ENCODE measurements around the gene ELFN2. TPM values are rescaled to one million over a fixed set of nuclear protein-coding genes. Genes with fewer than 3 reads are reported as not detected.

The ELFN2 gene
- total RNA-seq, 1 donor from 2014 or later: 4.6 TPM

- H3K4me3 ChIP-seq (ENCODE audit: low read depth, low read length): no peak overlapping the region
- no peak for DNase-seq (ENCODE audit: low read depth)
- TF ChIP-seq, protein P1, sequence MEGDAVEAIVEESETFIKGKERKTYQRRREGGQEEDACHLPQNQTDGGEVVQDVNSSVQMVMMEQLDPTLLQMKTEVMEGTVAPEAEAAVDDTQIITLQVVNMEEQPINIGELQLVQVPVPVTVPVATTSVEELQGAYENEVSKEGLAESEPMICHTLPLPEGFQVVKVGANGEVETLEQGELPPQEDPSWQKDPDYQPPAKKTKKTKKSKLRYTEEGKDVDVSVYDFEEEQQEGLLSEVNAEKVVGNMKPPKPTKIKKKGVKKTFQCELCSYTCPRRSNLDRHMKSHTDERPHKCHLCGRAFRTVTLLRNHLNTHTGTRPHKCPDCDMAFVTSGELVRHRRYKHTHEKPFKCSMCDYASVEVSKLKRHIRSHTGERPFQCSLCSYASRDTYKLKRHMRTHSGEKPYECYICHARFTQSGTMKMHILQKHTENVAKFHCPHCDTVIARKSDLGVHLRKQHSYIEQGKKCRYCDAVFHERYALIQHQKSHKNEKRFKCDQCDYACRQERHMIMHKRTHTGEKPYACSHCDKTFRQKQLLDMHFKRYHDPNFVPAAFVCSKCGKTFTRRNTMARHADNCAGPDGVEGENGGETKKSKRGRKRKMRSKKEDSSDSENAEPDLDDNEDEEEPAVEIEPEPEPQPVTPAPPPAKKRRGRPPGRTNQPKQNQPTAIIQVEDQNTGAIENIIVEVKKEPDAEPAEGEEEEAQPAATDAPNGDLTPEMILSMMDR (conservative IDR thresholded peaks at IDR 0.05; ENCODE audit: low read depth, low read length): no peak
These were observed 49.4 kb downstream of the ELFN2 start for GRCh38 chr22:37377927-37378326.

GRCh38 chr22:37377138-37377537 lies 50.1 kb downstream of the ELFN2 start:
- DNase-seq (ENCODE audit: low read depth): no peak
- TF ChIP-seq, protein P1 (conservative IDR thresholded peaks at IDR 0.05; ENCODE audit: low read depth, low read length): no peak
- no peak overlapping the region for H3K4me3 ChIP-seq (ENCODE audit: low read depth, low read length)

GRCh38 chr22:37376643-37377042 lies 50.6 kb downstream of the ELFN2 start:
- DNase-seq (ENCODE audit: low read depth): no peak
- H3K4me3 ChIP-seq (ENCODE audit: low read depth, low read length): no peak overlapping the region
- TF ChIP-seq, protein P1 (conservative IDR thresholded peaks at IDR 0.05; ENCODE audit: low read depth, low read length): no peak

GRCh38 chr22:37375801-37376200 lies 51.5 kb downstream of the ELFN2 start:
- DNase-seq (ENCODE audit: low read depth): no peak
- H3K4me3 ChIP-seq (ENCODE audit: low read depth, low read length): no peak overlapping the region
- TF ChIP-seq, protein P1 (conservative IDR thresholded peaks at IDR 0.05; ENCODE audit: low read depth, low read length): no peak

GRCh38 chr22:37374571-37374970 lies 52.7 kb downstream of the ELFN2 start:
- no peak overlapping the region for H3K4me3 ChIP-seq (ENCODE audit: low read depth, low read length)
- no peak for DNase-seq (ENCODE audit: low read depth)
- TF ChIP-seq, protein P1 (conservative IDR thresholded peaks at IDR 0.05; ENCODE audit: low read depth, low read length): no peak

DNA sequence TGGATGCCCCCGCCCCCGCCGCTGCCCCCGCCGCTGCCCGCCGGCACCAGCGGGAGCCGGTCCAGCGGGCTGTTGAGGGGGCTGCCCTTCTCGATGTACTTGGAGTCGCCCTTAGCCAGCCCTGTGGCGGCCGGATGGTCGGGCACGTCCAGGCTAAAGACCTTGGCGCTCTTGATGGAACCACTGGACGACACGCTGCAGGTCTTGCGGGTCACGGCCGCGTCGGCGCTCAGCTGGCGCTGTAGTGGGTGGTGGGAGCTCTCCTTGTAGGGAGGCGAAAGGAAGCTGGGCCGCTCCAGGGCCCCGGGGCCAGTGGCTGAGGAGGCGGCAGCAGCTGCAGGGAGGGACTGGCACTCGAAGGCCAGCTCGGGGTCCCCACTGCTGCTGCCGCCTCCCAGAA lies 53.8 kb downstream of the ELFN2 start:
- no peak for DNase-seq (ENCODE audit: low read depth)
- no peak overlapping the region for H3K4me3 ChIP-seq (ENCODE audit: low read depth, low read length)
- TF ChIP-seq, protein P1 (conservative IDR thresholded peaks at IDR 0.05; ENCODE audit: low read depth, low read length): no peak

DNA sequence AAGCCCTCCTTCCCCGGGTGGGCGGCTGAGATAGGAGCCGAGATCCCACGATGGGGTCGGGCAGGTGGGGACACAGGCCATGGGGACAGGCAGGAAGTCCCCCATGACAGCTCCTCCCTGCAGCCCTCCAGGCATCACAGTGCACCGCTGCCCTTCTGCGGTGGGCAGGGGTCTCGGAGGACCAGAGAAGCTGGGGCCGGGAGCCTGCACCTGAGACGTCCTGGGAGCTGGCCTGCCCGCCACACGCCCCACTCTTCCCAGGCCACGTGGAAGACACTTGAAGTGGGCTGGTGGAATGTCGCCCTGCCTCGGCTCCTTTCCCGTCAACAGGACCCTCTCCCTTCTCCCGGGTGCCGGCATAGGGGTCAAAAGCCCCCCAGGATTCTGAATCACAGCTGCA lies 55.4 kb downstream of the ELFN2 start:
- H3K4me3 ChIP-seq (ENCODE audit: low read depth, low read length): no peak overlapping the region
- TF ChIP-seq, protein P1 (conservative IDR thresholded peaks at IDR 0.05; ENCODE audit: low read depth, low read length): no peak
- no peak for DNase-seq (ENCODE audit: low read depth)

Data from epithelial cell of proximal tubule (primary cell).